Rectal smooth muscle tissue (tissue), 1 donor: Measurements from ENCODE around the gene PARD3.
"Not testable (repeated sequence)": the region's sequence is repeated elsewhere in the genome, so short reads cannot be mapped to it uniquely, and the experiment has no call there.

Experiments used
- H3K27ac ChIP-seq: one replicate; pipeline ENCODE4 v1.7.0; 2013; ENCODE audit warnings: low read depth, low read length, inconsistent platforms
- H3K27me3 ChIP-seq: one replicate; pipeline ENCODE4 v1.7.0; 2013; ENCODE audit warnings: low read length; ENCODE audit not compliant: control insufficient read depth, insufficient read depth
- H3K36me3 ChIP-seq: one replicate; pipeline ENCODE4 v1.7.0; 2013; ENCODE audit warnings: low read length; ENCODE audit not compliant: control insufficient read depth, insufficient read depth
- H3K4me1 ChIP-seq: one replicate; pipeline ENCODE4 v1.7.0; 2013; ENCODE audit warnings: low read length; ENCODE audit not compliant: control insufficient read depth, insufficient read depth
- H3K4me3 ChIP-seq: one replicate; pipeline ENCODE4 v1.7.0; 2013; ENCODE audit warnings: low read length
- H3K9ac ChIP-seq: one replicate; pipeline ENCODE4 v1.7.0; 2013; ENCODE audit warnings: low read length

PARD3 gene

DNA sequence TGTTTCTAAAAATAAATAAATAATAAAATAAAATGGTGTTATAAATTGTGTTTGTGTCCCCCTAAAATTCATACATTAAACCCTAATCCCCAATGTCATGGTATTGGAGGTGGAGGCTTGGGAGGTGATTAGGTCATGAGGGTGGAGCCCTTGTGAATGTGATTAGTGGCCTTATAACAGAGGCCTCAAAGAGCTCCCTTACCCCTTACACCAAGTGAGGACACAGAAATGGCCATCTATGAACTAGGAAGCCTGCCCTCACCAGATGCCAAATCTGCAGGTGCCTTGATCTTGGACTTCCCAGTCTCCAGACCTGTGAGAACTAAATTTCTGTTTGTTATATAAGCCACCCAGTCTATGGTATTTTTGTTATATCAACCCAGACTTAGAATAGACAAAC lies 738.7 kb downstream of the PARD3 start:
- Histone ChIP-seq H3K36me3 (no peaks in the 10 kb centered on the region), H3K9ac (no peak overlapping the region), H3K27me3 (no peaks in the 10 kb centered on the region), H3K4me3 (no peak overlapping the region), H3K4me1 (no peaks in the 10 kb centered on the region), H3K27ac (no peak overlapping the region)

DNA sequence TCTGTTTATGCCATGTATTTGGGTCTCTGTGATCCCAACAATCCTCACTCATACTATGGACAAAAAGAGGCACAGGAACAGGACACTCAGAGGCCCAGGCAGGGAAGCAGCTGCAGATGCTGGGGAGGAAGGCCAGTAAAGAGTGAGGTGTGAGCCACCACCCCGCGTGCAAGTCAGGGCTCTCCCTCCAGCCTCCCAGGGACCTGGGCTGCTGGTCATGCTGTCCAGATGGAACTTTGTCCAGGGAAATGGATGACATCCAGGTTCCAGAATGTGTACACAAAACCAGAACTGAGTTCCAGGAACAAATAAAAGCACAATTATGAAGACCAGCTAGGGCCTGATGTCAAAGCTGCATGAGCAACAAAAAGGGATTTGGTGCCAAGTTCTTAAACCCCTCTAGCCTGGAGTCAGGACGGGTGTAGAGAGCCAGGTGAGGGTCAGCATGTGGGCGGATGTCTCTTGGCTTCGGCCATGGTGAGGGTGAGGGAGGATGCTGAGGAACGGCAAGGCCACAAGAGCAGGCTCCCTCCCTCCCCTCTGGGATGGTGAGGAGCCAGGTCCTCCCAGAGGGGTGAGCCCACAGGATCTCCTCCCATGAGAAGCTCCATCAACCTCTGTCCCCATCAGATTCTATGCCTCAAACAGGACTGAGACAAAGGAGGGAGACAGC lies 739.7 kb downstream of the PARD3 start:
- H3K4me1 ChIP-seq: no peaks in the 10 kb centered on the region
- no peak overlapping the region for H3K9ac ChIP-seq
- H3K4me3 ChIP-seq: no peak overlapping the region
- H3K27ac ChIP-seq: no peak overlapping the region
- H3K27me3 ChIP-seq: no peaks in the 10 kb centered on the region
- no peaks in the 10 kb centered on the region for H3K36me3 ChIP-seq

DNA sequence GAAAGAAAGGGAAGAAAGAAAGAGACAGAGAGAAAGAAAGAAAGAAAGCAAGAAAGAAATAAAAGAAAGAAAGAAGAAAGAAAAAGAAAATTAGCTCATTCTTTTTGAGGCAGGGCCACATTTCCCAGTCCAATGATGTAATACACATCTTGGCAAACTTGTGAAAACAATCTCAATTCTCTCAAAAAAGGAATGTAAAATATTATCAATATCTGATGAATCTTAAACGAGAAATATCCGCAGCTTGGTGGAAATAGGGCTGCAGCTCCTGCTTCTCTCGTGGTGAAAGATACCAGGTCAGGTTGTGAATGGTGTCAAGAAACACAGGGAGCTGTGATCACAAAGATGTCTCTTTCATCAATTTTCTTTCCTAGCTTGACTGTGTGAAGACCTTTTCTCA lies 741.0 kb downstream of the PARD3 start:
- Histone ChIP-seq H3K9ac (no peak overlapping the region), H3K27me3 (no peaks in the 10 kb centered on the region), H3K36me3 (no peaks in the 10 kb centered on the region), H3K4me1 (no peaks in the 10 kb centered on the region), H3K27ac (no peak overlapping the region), H3K4me3 (no peak overlapping the region)

DNA sequence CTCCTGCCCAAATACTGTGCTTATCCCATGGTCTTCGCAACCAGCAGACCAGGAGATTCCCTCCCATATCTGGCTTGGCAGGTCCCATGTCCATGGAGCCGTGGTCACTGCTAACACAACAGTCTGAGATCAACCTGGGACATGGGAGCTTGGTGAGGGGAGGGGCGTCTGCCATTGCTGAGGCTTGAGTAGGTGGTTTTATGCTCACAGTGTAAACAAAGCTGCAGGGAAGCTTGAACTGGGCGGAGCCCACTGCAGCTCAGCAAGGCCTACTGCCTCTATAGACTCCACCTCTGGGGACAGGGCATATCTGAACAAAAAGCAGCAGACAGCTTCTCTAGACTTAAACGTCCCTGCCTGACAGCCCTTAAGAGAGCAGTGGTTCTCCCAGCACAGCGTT lies 747.4 kb downstream of the PARD3 start:
- not testable (repeated sequence) for H3K36me3 ChIP-seq, H3K27me3 ChIP-seq, H3K9ac ChIP-seq, H3K4me3 ChIP-seq, H3K4me1 ChIP-seq, H3K27ac ChIP-seq

DNA sequence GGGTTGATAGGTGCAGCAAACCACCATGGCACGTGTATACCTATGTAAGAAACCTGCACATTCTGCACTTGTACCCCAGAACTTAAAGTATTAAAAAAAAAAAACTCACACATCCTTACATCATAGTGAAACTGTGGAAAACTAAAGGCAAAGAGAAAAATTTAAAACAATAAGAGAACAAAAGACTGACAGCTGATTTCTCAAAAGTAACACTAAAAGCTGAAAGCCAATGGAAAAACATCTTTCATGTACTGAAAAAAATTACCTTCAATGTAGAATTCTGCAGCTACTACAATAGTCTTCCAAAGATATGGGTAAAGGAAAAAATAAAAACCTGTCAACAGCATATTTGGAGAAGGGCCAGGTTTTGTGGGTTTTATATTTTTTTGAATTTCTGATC lies 751.5 kb downstream of the PARD3 start:
- no peak overlapping the region for H3K9ac ChIP-seq
- no peaks in the 10 kb centered on the region for H3K36me3 ChIP-seq
- no peak overlapping the region for H3K4me3 ChIP-seq
- H3K27ac ChIP-seq: no peak overlapping the region
- no peaks in the 10 kb centered on the region for H3K27me3 ChIP-seq
- H3K4me1 ChIP-seq: no peaks in the 10 kb centered on the region

DNA sequence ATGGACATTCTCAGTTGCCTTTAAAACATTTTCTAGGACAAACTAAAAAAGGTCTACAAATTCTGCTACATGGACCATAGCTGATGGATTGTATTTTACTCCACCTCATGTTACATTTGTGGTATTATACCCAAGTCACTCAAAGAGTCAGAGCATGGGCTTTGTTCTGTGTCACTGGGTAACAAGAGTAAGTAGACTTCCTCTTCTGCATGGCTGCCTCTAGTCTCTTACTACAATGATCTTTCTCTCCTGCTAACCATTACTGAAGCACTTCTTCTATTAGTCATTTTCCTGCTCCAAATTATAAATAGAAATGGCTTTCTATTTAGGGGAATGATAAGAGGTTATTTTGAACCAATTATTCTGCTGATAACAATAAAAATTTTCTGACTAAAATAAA lies 753.3 kb downstream of the PARD3 start:
- Histone ChIP-seq H3K4me1 (no peaks in the 10 kb centered on the region), H3K9ac (no peak overlapping the region), H3K36me3 (no peaks in the 10 kb centered on the region), H3K27me3 (no peaks in the 10 kb centered on the region), H3K27ac (no peak overlapping the region), H3K4me3 (no peak overlapping the region)
